Middle frontal gyrus (tissue), 1 donor: ENCODE measurements around the gene IYD.
"Not testable (repeated sequence)": the region's sequence is repeated elsewhere in the genome, so short reads cannot be mapped to it uniquely, and the experiment has no call there.

ENCODE experiments used
- DNase-seq: peaks from one replicate; pipeline ENCODE4 v3.0.0-alpha.2; 2015; ENCODE audit warnings: low spot score; ENCODE audit errors: extremely low spot score

The IYD gene

GRCh38 chr6:150430815-150431214, 62.0 kb downstream of the IYD start:
- no peak for DNase-seq

- no peak for DNase-seq
Measured at GRCh38 chr6:150435360-150435759, 66.5 kb downstream of the IYD start.

DNA sequence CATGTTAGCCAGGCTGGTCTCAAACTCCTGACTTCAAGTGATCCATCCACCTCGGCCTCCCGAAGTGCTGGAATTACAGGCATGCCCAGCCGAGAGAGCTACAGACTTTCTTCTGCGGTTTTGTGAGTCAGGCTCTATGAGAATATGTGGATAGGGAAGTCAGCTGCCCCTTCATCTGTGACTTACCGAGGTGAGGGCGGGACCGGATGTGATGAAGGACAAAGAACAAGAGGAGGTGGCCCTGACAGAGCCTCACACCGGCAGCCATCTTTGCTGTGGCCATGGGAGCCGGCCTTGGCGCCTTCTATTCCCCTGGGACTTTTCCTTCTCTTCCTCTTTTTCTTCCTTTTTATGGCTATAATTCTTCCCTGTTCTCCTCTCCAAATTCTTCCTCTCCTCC, 67.0 kb downstream of the IYD start:
- no peak for DNase-seq

GRCh38 chr6:150439373-150439772, 70.6 kb downstream of the IYD start:
- no peak for DNase-seq

- no peak for DNase-seq
Measured at GRCh38 chr6:150443621-150444020, 74.8 kb downstream of the IYD start.

- no peak for DNase-seq
Measured at GRCh38 chr6:150444308-150444707, 75.5 kb downstream of the IYD start.

DNA sequence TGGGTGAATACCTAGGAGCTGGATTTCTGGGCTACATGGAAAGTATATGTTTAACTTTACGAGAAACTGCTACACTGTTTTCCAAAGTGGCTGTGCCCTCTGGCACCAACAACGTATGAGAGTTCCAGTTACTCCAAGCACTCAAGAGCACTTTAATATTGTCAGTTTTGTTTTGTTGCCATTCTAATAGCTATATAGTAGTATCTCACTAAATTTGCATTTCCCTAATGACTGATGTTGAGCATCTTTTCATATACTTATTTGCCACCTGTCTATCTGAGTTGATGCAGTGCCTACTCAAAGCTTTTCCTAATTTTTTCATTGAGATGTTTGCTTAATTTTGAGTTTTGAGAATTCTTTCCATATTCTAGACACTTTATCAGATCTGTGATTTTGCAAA, 76.7 kb downstream of the IYD start:
- no peak for DNase-seq

GRCh38 chr6:150448221-150448620, 79.4 kb downstream of the IYD start:
- DNase-seq, result no peak

DNA sequence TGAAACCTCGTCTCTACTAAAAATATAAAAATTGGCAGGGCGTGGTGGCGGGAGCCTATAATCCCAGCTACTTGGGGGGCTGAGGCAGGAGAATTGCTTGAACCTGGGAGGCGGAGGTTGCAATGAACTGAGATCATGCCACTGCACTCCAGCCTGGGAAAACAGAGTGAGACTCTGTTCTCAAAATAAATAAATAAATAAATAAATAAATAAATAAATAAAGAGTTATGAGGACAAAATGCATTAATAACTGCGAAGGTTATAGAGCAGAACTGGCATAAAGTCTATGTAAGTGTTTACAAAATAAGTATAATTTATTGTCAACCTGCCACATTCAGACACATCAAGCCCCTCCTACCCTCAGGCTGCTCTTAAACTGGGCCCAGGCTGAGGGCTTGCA, 80.2 kb downstream of the IYD start:
- not testable (repeated sequence) for DNase-seq

DNA sequence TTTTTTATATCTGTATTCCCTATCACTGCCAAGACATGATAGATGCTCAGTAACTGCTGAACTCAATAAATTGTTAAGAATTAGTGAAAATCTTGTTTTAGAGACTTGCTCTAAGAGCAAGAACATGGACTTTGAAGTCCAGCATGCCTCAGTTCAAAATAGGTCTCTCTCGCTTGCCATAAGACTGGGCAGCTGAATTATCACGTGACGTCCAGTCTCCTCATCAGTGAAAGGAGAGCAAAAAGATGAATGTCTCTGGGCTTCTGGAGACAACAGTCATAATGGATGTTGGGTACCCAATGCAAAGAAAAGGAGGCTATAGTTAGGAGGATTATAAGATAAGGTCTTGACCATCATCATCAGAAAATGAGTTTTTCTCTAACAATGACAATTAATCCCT, 82.1 kb downstream of the IYD start:
- DNase-seq, result no peak

DNA sequence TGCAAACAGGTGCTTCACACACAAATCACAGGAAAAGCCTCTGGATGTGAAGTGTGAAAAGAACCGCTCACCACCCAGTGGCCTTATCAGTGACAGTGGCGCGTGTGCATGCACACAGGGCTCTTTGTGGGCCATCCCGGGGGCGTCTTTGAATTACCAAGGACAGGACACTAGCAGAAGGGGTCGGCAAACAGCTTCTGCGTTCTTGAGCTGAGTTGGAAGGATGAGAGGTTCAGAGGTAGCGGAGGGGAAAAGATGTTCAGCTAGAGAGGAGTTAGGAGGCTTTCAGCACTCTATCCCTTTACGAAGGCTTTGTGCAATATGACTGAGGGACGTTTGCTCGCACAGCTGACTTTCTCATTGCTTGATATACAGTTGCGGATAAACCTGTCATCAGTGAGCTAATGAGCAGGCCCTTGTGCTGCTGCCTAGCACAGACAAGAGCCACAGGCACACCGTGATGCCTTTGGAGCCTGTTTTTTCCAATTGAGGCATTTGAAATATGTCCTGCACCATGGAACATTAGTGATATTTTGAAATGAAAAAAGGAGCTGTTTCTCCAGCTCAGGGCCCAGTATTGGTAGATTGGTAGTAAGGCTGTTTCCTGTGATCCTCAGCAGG, 83.1 kb downstream of the IYD start:
- no peak for DNase-seq

GRCh38 chr6:150452428-150453243, 83.8 kb downstream of the IYD start:
- DNase-seq, result no peak

DNA sequence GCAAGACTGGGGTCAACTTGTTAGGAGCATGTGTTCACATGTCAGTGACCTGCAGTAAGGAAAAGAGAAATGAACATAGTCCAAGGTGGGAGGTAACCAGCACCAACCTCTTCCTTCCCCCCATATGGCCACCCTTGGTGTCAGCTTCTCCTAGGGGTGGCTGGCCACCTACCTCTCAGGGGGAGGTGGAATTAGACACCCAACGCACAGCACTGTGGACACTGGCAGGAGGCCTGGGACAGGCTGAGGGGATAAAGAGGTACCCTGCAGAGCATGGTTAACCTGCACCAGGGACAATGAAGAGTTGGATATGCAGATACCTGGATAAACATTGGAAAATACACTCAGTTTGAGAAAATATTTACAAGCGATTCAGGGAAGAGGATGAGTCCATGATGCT, 84.5 kb downstream of the IYD start:
- no peak for DNase-seq
